IMR-90 (cell line): Measurements from ENCODE around the gene MTMR11. TPM values are rescaled to one million over a fixed set of nuclear protein-coding genes. Genes with fewer than 3 reads are reported as not detected.

ENCODE experiments used
- ATAC-seq: fragments of 200-7000 bp; cut with Tn5 transposase; 2 replicates; pipeline ENCODE4 v1.9.1; 2020; ENCODE audit warnings: low read depth, mild to moderate bottlenecking, moderate library complexity
- BruUV-seq: library from RNA; stranded (reverse); fragments of 400-500 nt; replicated peaks from 2 replicates; lab custom pipeline; 2021; lab: Mats Ljungman, UMichigan
- CTCF ChIA-PET: fragments of 300-600 bp; formaldehyde crosslinking; extraction: SDS; loops from one replicate; lab custom pipeline; 2021; ENCODE audit warnings: antibody characterized with exemption; lab: Yijun Ruan, JAX
- POLR2A ChIA-PET: fragments of 300-600 bp; sonication (Branson Sonifier 250); formaldehyde crosslinking; loops from one replicate; lab custom pipeline; 2022; ENCODE audit warnings: antibody characterized with exemption; ENCODE audit not compliant: unreplicated experiment; lab: Charles Lee
- DNase-seq: peaks from one replicate; pipeline ENCODE4 v3.0.0; 2013
- H2AFZ ChIP-seq: replicated peaks from 2 replicates; pipeline ENCODE3; 2013; ENCODE audit warnings: low read length, mild to moderate bottlenecking; ENCODE audit not compliant: poor library complexity
- H2AK5ac ChIP-seq: 2 replicates; pipeline ENCODE4 v1.6.1; 2013; ENCODE audit warnings: low read depth, low read length, inconsistent platforms
- H2AK9ac ChIP-seq: replicated peaks from 2 replicates; pipeline ENCODE3; 2013; ENCODE audit warnings: mild to moderate bottlenecking, low read depth, low read length, moderate library complexity; ENCODE audit not compliant: poor library complexity
- H2BK120ac ChIP-seq: 2 replicates; pipeline ENCODE4 v1.6.1; 2013; ENCODE audit warnings: low read depth, low read length, inconsistent platforms
- H2BK15ac ChIP-seq: 3 replicates; pipeline ENCODE4 v1.6.1; 2013; ENCODE audit warnings: low read depth, low read length, inconsistent platforms
- H2BK20ac ChIP-seq: 2 replicates; pipeline ENCODE4 v1.6.1; 2013; ENCODE audit warnings: low read depth, mild to moderate bottlenecking, inconsistent platforms, low read length, moderate library complexity
- H2BK5ac ChIP-seq: 2 replicates; pipeline ENCODE4 v1.6.1; 2013; ENCODE audit warnings: mild to moderate bottlenecking, low read depth, low read length, inconsistent platforms; ENCODE audit not compliant: poor library complexity, severe bottlenecking
- H3K14ac ChIP-seq: replicated peaks from 2 replicates; pipeline ENCODE4 v1.6.1; 2013; ENCODE audit warnings: low read depth, low read length, inconsistent platforms
- H3K18ac ChIP-seq: 2 replicates; pipeline ENCODE4 v1.6.1; 2013; ENCODE audit warnings: low read depth, low read length, control low read depth
- H3K23ac ChIP-seq: 2 replicates; pipeline ENCODE4 v1.6.1; 2013; ENCODE audit warnings: low read depth, low read length, inconsistent platforms
- H3K27ac ChIP-seq: 2 replicates; pipeline ENCODE4 v1.5.1; 2013; ENCODE audit warnings: mild to moderate bottlenecking, control low read depth, low read length; ENCODE audit not compliant: insufficient read depth
- H3K27me3 ChIP-seq: 2 replicates; pipeline ENCODE4 v1.6.1; 2013; ENCODE audit warnings: low read length; ENCODE audit not compliant: control insufficient read depth, insufficient read depth
- H3K36me3 ChIP-seq: 2 replicates; pipeline ENCODE4 v1.6.1; 2013; ENCODE audit warnings: low read length, mixed read lengths; ENCODE audit not compliant: control insufficient read depth, insufficient read depth
- H3K4ac ChIP-seq: 2 replicates; pipeline ENCODE4 v1.6.1; 2013; ENCODE audit warnings: low read depth, low read length, inconsistent platforms
- H3K4me1 ChIP-seq: 2 replicates; pipeline ENCODE4 v1.6.1; 2013; ENCODE audit warnings: low read length, mixed read lengths; ENCODE audit not compliant: control insufficient read depth, insufficient read depth
- H3K4me2 ChIP-seq: 2 replicates; pipeline ENCODE4 v1.6.1; 2013; ENCODE audit warnings: low read depth, mild to moderate bottlenecking, control low read depth, low read length, moderate library complexity
- H3K4me3 ChIP-seq: 2 replicates; pipeline ENCODE4 v1.5.1; 2013; ENCODE audit warnings: low read depth, mild to moderate bottlenecking, control low read depth, low read length, moderate library complexity; ENCODE audit not compliant: insufficient read depth
- H3K56ac ChIP-seq: 2 replicates; pipeline ENCODE4 v1.6.1; 2013; ENCODE audit warnings: low read length, inconsistent platforms; ENCODE audit not compliant: insufficient read depth; ENCODE audit errors: extremely low read depth
- H3K79me1 ChIP-seq, 2 experiments: 2 replicates each; pipeline ENCODE4 v1.6.1; 2013; ENCODE audit warnings: low read length in 2 of 2, inconsistent platforms in 1 of 2, low read depth in 1 of 2
- H3K9ac ChIP-seq: 2 replicates; pipeline ENCODE4 v1.6.1; 2013; ENCODE audit warnings: low read depth, low read length, control low read depth
- H3K9me1 ChIP-seq: 2 replicates; pipeline ENCODE4 v1.6.1; 2013; ENCODE audit warnings: low read length, inconsistent platforms; ENCODE audit not compliant: insufficient read depth
- H3K9me3 ChIP-seq: 2 replicates; pipeline ENCODE4 v1.6.1; 2013; ENCODE audit warnings: low read length; ENCODE audit not compliant: control insufficient read depth, insufficient read depth
- H4K20me1 ChIP-seq: 2 replicates; pipeline ENCODE4 v1.6.1; 2013; ENCODE audit warnings: low read length, inconsistent platforms; ENCODE audit not compliant: insufficient read depth
- H4K5ac ChIP-seq: 2 replicates; pipeline ENCODE4 v1.6.1; 2013; ENCODE audit warnings: mild to moderate bottlenecking, low read depth, low read length, control low read depth
- H4K8ac ChIP-seq, 2 experiments: 2 replicates each; pipeline ENCODE4 v1.6.1; 2013; ENCODE audit warnings: low read depth in 2 of 2, low read length in 2 of 2, control low read depth in 1 of 2, inconsistent platforms in 1 of 2
- H4K91ac ChIP-seq: 2 replicates; pipeline ENCODE4 v1.6.1; 2013; ENCODE audit warnings: low read depth, low read length, inconsistent platforms; ENCODE audit not compliant: insufficient read depth
- BHLHE40 ChIP-seq: fragments of 150-350 bp; IDR thresholded peaks from 2 replicates; pipeline ENCODE4 v1.6.1; 2016; ENCODE audit warnings: mild to moderate bottlenecking, low read depth, low read length
- CHD1 ChIP-seq: IDR thresholded peaks from 2 replicates; pipeline ENCODE4 v1.6.1; 2012; ENCODE audit warnings: low read depth, low read length, improper control_type of control experiment
- ELK1 ChIP-seq: fragments of 150-350 bp; IDR thresholded peaks from 2 replicates; pipeline ENCODE4 v1.6.1; 2016; ENCODE audit warnings: low read depth, mild to moderate bottlenecking, low read length, moderate library complexity, borderline replicate concordance
- MAZ ChIP-seq: IDR thresholded peaks from 2 replicates; pipeline ENCODE4 v1.6.1; 2012; ENCODE audit warnings: low read depth, mild to moderate bottlenecking, low read length, improper control_type of control experiment, moderate library complexity, borderline replicate concordance
- WGBS, 2 experiments: methylation state at CpG; one replicate each; pipeline versions ENCODE4 v1.1.5 to v1.1.7; 2013; ENCODE audit warnings: missing lambda C conversion rate in 2 of 2; ENCODE audit not compliant: insufficient read length in 1 of 2; ENCODE audit errors: extremely low coverage in 2 of 2; 5-methylcytosine and 5-hydroxymethylcytosine counted together
- dilution Hi-C: fragments of 300-500 bp; cut with HindIII; formaldehyde crosslinking; loops from one replicate; pipeline ENCODE4 v1.14.3; 2018; ENCODE audit warnings: low sequenced_read_pairs; ENCODE audit not compliant: unreplicated experiment
- in situ Hi-C: fragments of 300-500 bp; cut with MboI; formaldehyde crosslinking; loops from 3 replicates; pipeline ENCODE4 v1.14.3; 2019; ENCODE audit warnings: low sequenced_read_pairs, inconsistent platforms, mixed read lengths
- intact Hi-C: fragments of 100-400 bp; cut with micrococcal nuclease; formaldehyde crosslinking; loops from 2 replicates; pipeline ENCODE4 v1.10.0; 2022
- polyA plus RNA-seq, 3 experiments: library from polyadenylated mRNA; depleted of rRNA; stranded (reverse); fragments of >200 nt; gene quantifications; 2 replicates each; pipeline ENCODE4 v1.2.3, GENCODE V29; 2012; ENCODE audit warnings: low replicate concordance in 1 of 3
- total RNA-seq: library from RNA; depleted of rRNA; stranded (reverse); fragments of >200 nt; gene quantifications from 2 replicates; pipeline ENCODE4 v1.2.3, GENCODE V29; 2012

The MTMR11 gene
- total and polyA plus RNA-seq, 2 of the 4 experiments (the other 2 are of a cell fraction), result 2.0 to 14.6 TPM

GRCh38 chr1:149931212-149931790, 5.4 kb downstream of the MTMR11 start:
- no peak for ATAC-seq
- WGBS, 2 experiments, result 89% methylated on average over 7 of the region's 13 CpGs; no CpG with 5 or more reads in 1 of the 2 experiments

More at GRCh38 chr1:149931212-149931790, 5.4 kb downstream of the MTMR11 start:
- Histone ChIP-seq H3K9me1 (peaks cover 24% of the 10 kb centered on the region), H3K4me2 (no peak overlapping the region), H4K20me1 (peaks cover 4% of the 10 kb centered on the region; the same call in 1 of the 2 replicates), H4K8ac (peak overlapping the region in 1 of 2 experiments; percentile 67; a peak in 1 of 4 replicates), H3K14ac (0 out of 2 replicates have a peak overlapping the region, but pooled peaks have one; percentile 32), H3K23ac (peak overlapping the region; percentile 50; the same call in 1 of the 2 replicates), H3K4me1 (peaks cover 6% of the 10 kb centered on the region), H3K9me3 (no peaks in the 10 kb centered on the region), H3K79me1 (peaks cover 16 to 65% of the 10 kb centered on the region in 2 experiments; a peak in 3 of 4 replicates), H3K9ac (no peak overlapping the region), H2BK120ac (peak overlapping the region; percentile 50), H3K36me3 (peaks cover 21% of the 10 kb centered on the region), H2BK5ac (peak overlapping the region; percentile 30), H2AK5ac (peak overlapping the region; percentile 49; the same call in 1 of the 2 replicates), H2BK20ac (0 out of 2 replicates have a peak overlapping the region, but pooled peaks have one; percentile 35), H2AK9ac (peak overlapping the region; percentile 91), H2BK15ac (peak overlapping the region; percentile 34; the same call in 1 of the 3 replicates), H3K4ac (peak overlapping the region; percentile 51; the same call in 1 of the 2 replicates), H3K27ac (no peak overlapping the region), H3K4me3 (no peak overlapping the region), H3K18ac (no peak overlapping the region), H4K91ac (no peak overlapping the region; the same call in 1 of the 2 replicates), H2AFZ (peak overlapping the region; percentile 52), H4K5ac (no peak overlapping the region), H3K56ac (no peak overlapping the region), H3K27me3 (no peaks in the 10 kb centered on the region)
- CTCF ChIA-PET, result no interaction called here
- in situ Hi-C loops, result no loop called here
- no TSS peak for BruUV-seq
- intact Hi-C loops, result no loop called here
- dilution Hi-C loops, result no loop called here
- POLR2A ChIA-PET, result no interaction called here
- TF ChIP-seq MAZ (no peak), CHD1 (no peak), ELK1 (no peak), BHLHE40 (no peak)
- peak; percentile 16 for DNase-seq
